Left cardiac atrium (tissue), 4 donors: Measurements from ENCODE around the gene MARCHF11. TPM values are rescaled to one million over a fixed set of nuclear protein-coding genes. Genes with fewer than 3 reads are reported as not detected.

ENCODE experiments used
- ATAC-seq, 2 donors: fragments of 200-7000 bp; cut with Tn5 transposase; one replicate each; pipeline ENCODE4 v1.9.1; 2020; ENCODE audit warnings: mild to moderate bottlenecking in 2 of 2, moderate library complexity in 2 of 2
- DNase-seq: peaks from one replicate; pipeline ENCODE4 v3.0.0-alpha.2; 2020
- intact Hi-C, 2 donors: fragments of 100-400 bp; cut with DNase I; formaldehyde crosslinking; loops; one replicate each; pipeline versions ENCODE4 v1.14.1 to v1.15.1; 2022 to 2023
- long read RNA-seq: library from polyadenylated mRNA; unstranded; transcript quantifications from one replicate; pipeline ENCODE4 v2.0.0, GENCODE V29; 2021
- total RNA-seq, 2 donors: library from RNA; stranded (reverse); fragmentation: NEBNext Ultra II Directional; extraction: Animal tissue kit (Norgen Biotek cat#: 25700); gene quantifications; one replicate each; pipeline ENCODE4 v1.2.1, GENCODE V29; 2021
- donor health status: DM: no; HTN: yes; CAD: no.
- donor health status: DM: no; HTN: yes; CAD: no; lungs with severe emphysema.
- donor health status: DM: yes; HTN: yes; CAD: no.
- donor health status: Dilated cardiomyopathy.

The MARCHF11 gene
- total RNA-seq, result 1 to 10 TPM; 2.5 to 3.4 TPM
- long read RNA-seq, result 0 reads

GRCh38 chr5:16179511-16179935, at the start of gene MARCHF11:
Gene MARCHF11 (minus strand): TSS chr5:16179791. CDS start chr5:16179575, 216 bp downstream.
- no peak for DNase-seq
- ATAC-seq, result peak; percentile 21 to 26
- intact Hi-C loops, result no loop called here

- ATAC-seq (no peak), DNase-seq (no peak)
- intact Hi-C loops, result no loop called here
These were observed 46.3 kb upstream of the MARCHF11 start for GRCh38 chr5:16225927-16226326.

- ATAC-seq (no peak), DNase-seq (no peak)
- intact Hi-C loops, result no loop called here
These were observed 12.7 kb upstream of the MARCHF11 start for GRCh38 chr5:16192311-16192710.

- ATAC-seq, result no peak
- no peak for DNase-seq
- intact Hi-C loops, result no loop called here
These were observed 1.1 kb upstream of the MARCHF11 start for GRCh38 chr5:16180789-16181082.

- intact Hi-C loops, result no loop called here
- ATAC-seq, result peak; percentile 13 to 18
- peak; percentile 12 for DNase-seq
These were observed 571 bp upstream of the MARCHF11 start for GRCh38 chr5:16179936-16180788.

GRCh38 chr5:16178745-16179372, 732 bp downstream of the MARCHF11 start:
- intact Hi-C loops, result no loop called here
- DNase-seq (peak; percentile 78), ATAC-seq (peak; percentile 94)

GRCh38 chr5:16169550-16169949, 10.0 kb downstream of the MARCHF11 start:
- intact Hi-C loops, result loop anchor here in 1 of 2 donors (10.0 kb wide), 1 partner anchor 1035 kb away; no protein-coding TSS in a partner anchor
- ATAC-seq, result no peak
- DNase-seq, result no peak

GRCh38 chr5:16160706-16161105, 18.9 kb downstream of the MARCHF11 start:
- intact Hi-C loops, result loop anchor here in 1 of 2 donors (5.0 to 10.0 kb wide), 2 partner anchors 297 to 1044 kb away; no protein-coding TSS in a partner anchor
- ATAC-seq, result peak; percentile 67 to 82
- no peak for DNase-seq

- ATAC-seq (no peak), DNase-seq (no peak)
- intact Hi-C loops, result loop anchor here in 1 of 2 donors (5.0 to 10.0 kb wide), 2 partner anchors 298 to 1045 kb away; no protein-coding TSS in a partner anchor
These were observed 20.0 kb downstream of the MARCHF11 start for GRCh38 chr5:16159636-16160035.

- intact Hi-C loops, result no loop called here
- ATAC-seq, result peak in 1 of 2 donors; percentile 49
- DNase-seq, result no peak
These were observed 23.4 kb downstream of the MARCHF11 start for GRCh38 chr5:16156152-16156551.

GRCh38 chr5:16152601-16153568, 26.7 kb downstream of the MARCHF11 start:
- ATAC-seq, result no peak
- intact Hi-C loops, result no loop called here

GRCh38 chr5:16149621-16150020, 30.0 kb downstream of the MARCHF11 start:
- intact Hi-C loops, result no loop called here
- no peak for ATAC-seq
- DNase-seq, result no peak

More at GRCh38 chr5:16152601-16153568, 26.7 kb downstream of the MARCHF11 start:
- no peak for DNase-seq

GRCh38 chr5:16147179-16147900, 32.3 kb downstream of the MARCHF11 start:
- DNase-seq (no peak), ATAC-seq (peak in 1 of 2 donors; percentile 46)
- intact Hi-C loops, result no loop called here

- ATAC-seq, result no peak
- intact Hi-C loops, result no loop called here
- no peak for DNase-seq
These were observed 35.2 kb downstream of the MARCHF11 start for GRCh38 chr5:16144416-16144815.

GRCh38 chr5:16143361-16144049, 36.1 kb downstream of the MARCHF11 start:
- intact Hi-C loops, result no loop called here
- DNase-seq (no peak), ATAC-seq (peak; percentile 74)

- peak; percentile 7 to 48 for ATAC-seq
- no peak for DNase-seq
- intact Hi-C loops, result no loop called here
These were observed 38.6 kb downstream of the MARCHF11 start for GRCh38 chr5:16140944-16141343.

GRCh38 chr5:16140417-16140816, 39.2 kb downstream of the MARCHF11 start:
- no peak for ATAC-seq
- no peak for DNase-seq
- intact Hi-C loops, result no loop called here

- intact Hi-C loops, result no loop called here
- no peak for ATAC-seq
These were observed 42.4 kb downstream of the MARCHF11 start for GRCh38 chr5:16137177-16137576.

More at GRCh38 chr5:16137177-16137576, 42.4 kb downstream of the MARCHF11 start:
- DNase-seq, result no peak
